Left forelimb (tissue), 1 donor: ENCODE measurements around the gene PTPRD.

Experiments used
- DNase-seq: peaks from one replicate; pipeline ENCODE4 v3.0.0-alpha.2; 2018; ENCODE audit warnings: low spot score

The PTPRD gene

GRCh38 chr9:10052181-10052580 lies 560.6 kb downstream of the PTPRD start:
- no peak for DNase-seq

- DNase-seq: no peak
These were observed 562.8 kb downstream of the PTPRD start for GRCh38 chr9:10050016-10050415.

DNA sequence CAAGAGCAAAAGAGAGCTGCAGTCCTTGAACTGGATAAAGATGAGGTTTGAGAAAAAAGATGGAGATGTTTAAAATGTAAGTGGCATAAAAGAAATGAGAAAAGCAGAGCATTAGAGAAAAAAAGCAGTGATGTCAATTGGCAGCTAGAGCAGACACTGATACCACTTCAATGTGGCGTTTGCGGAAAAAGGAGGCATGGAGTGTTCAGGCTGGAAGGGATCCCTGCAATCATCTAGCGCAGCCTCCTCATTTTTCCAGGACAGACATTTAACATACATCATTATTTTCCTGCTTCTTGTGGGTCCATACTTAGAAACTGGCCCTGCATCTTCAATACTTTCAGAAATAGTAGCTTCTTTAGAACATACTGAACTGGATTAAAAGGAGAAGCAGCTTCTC lies 563.8 kb downstream of the PTPRD start:
- DNase-seq: no peak

DNA sequence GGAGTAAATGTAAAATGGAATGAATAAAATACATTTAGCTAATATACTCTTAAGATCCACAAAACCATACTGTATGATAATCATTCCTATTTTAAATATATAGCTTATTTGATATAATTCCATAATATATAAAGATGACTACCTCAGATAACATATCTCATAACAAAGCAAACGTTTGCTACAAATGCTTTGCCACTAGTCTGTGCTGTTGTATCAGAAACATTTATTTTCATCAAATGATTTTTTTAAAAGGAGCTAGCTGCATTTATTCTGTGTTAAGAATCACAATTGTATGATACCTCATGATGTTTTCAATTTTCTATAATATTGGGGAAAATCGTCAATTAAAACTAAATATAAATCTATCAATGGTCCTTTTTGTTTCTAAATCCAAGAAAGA lies 567.2 kb downstream of the PTPRD start:
- DNase-seq: no peak

DNA sequence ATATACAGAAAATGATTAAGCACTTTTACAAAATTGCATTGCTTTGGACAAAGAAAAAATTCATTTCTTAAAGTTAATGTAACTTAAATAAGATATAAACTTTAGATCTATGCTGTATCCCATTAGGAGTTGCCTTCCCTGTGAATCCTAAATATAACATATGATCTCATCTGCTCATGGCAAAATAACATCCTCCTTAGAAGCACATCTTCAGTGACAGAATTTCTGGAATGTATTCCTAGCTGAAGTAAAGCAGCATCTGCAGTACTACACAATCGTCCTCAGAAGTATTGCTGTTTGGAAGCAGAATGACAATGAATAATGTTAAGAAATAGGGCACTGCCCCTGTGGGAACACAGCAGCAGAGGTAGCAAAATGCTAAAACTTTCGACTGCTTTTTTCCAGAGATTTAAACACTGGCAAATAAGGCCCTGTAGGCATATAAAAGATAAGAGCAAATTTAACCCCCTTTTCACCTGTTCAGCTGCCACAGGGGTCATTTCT lies 571.0 kb downstream of the PTPRD start:
- no peak for DNase-seq

DNA sequence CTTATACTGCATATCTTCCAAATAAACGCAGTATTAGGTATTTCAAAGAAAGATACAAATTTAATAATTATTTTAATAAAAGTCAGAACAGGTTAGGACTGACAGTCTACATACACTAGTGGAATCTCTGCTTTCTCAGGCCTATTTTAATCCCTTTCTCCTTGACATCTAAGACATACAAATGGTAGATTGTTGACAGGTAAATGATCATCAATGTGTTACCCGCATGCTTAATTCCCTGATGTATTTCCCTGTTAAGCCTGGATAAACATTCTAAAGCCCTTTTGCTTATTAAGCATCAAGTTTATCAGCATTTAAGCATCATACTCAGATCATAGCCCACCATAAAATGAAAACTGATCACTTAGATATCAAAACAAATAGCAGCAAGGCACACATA lies 576.7 kb downstream of the PTPRD start:
- no peak for DNase-seq

DNA sequence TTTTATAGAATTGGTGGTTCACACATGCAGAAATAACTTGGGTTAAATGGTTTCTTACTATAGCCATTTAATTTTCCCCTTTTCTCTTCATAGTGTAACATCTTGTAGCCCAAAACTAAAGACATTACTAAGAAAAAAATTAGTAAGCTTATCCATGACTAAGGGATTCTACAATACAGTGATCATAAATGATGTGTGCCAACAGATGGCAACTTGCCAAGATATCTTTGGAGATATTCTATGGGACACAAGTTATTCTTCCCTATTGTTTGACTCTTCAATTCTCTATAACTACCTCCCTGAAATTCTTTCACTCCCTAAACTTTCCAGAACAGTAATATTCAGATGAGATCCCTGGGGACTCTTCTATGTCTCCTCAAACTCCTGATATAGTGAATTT lies 580.6 kb downstream of the PTPRD start:
- DNase-seq: no peak

- DNase-seq: no peak
These were observed 586.3 kb downstream of the PTPRD start for GRCh38 chr9:10026443-10026984.

GRCh38 chr9:10015755-10016154 lies 597.0 kb downstream of the PTPRD start:
- no peak for DNase-seq

GRCh38 chr9:10014889-10015288 lies 597.9 kb downstream of the PTPRD start:
- no peak for DNase-seq

GRCh38 chr9:10009401-10009800 lies 603.4 kb downstream of the PTPRD start:
- no peak for DNase-seq

DNA sequence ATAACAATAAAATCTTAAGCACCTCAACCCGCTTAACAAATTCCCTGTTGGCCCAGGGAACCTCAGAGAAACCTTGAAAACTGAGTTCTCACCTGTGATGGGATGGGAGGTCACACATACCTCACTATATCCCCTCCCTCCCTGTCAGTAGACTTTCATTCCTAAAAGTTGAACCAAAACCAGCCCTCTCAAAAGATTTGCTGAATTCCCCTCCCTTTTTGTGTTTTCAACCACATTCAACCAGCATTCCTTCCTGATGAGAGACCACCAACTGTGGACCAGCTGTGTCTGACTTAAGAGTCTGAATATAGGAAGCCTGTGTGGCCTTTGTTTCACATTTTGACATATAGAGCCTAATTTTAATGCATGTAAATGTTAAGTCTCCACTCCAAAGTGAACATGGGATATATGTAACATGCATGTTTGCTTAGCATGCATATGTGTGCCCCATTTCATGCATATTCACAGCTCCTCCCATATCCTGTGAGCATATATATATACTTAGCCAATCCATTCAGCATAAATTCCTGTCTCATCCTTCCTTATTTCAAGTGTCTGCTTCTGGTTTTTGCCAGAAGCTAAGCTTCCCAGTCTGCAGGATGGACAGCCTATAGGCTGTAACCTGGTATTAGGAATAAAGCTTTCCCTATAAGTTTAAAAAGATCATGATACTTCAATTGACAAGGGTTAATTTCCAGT lies 604.6 kb downstream of the PTPRD start:
- DNase-seq: no peak

DNA sequence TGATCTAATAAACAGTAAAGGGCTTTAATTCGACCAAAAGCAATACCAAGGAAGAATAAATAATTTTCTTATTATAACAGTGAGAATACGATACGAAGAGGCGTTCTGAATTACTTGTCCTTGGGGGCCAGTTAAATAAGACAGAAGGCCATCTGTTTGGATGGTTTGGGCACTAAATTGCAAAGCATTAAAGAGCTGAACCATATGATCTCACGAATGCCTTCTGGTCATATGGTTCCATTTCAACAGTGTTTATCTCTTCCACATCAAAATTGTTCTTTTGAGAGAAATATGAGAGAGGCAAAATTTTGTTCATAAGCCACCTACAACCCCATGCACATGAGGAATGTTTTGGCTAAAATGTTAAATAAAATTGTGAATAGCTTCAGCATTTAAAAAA lies 605.4 kb downstream of the PTPRD start:
- no peak for DNase-seq

GRCh38 chr9:10005206-10005605 lies 607.6 kb downstream of the PTPRD start:
- DNase-seq: no peak

GRCh38 chr9:10003047-10003446 lies 609.8 kb downstream of the PTPRD start:
- no peak for DNase-seq

- DNase-seq: no peak
These were observed 612.1 kb downstream of the PTPRD start for GRCh38 chr9:10000669-10001068.

DNA sequence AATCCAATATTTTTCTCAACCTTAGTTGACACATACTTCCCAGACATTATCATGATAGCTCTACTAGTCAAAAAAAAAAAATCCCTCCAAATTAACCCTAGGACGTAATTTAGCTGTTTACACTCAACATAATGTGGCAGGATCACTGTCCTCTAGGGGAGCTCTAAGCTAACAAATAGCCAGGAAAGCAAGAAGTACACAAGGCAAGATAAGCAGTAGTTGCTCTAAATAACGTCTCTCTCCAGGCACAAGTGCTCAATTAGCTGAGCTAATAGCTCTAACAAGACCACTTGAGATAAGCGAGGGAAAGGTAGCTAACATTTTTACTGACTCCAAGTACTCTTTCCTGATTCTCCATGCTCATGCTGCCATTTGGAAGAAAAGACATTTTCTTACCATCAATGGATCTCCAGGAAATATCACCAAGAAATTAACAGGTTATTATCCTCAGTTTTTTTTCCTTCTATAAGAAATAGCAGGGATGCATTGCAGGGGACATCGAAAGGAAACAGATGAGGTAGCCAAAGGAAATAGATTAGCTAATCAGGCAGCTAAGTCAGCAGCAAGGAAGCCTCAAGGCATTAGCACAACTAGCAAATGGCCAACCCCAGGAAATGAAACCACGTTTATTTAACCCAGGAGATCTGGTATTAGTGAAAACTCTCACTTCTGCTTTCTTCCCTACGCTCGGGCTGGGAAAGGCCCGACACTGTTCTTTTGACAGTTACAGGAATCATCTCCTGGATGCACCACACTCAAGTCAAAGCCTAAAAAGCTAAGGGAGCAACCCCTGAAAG lies 614.1 kb downstream of the PTPRD start:
- DNase-seq: no peak

GRCh38 chr9:9997585-9997984 lies 615.2 kb downstream of the PTPRD start:
- DNase-seq: no peak

DNA sequence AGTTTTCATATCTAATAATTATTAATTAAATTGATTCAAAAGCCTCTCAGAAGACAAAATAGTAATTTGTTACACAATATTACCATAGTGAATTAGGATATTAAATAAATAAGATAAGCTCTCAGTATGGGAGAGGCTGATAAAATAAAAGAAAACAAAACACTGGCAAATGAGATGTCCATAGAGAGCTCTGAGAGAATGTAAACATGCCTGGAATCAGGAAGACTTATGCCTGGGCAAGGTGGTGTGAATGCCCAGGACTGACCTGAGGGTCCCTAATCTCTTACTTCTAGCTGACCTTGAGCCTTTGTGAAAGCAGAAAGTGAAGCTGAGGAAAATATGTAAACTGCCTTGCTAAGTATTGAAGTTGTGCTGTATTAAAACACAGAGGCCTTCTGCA lies 616.5 kb downstream of the PTPRD start:
- DNase-seq: no peak

DNA sequence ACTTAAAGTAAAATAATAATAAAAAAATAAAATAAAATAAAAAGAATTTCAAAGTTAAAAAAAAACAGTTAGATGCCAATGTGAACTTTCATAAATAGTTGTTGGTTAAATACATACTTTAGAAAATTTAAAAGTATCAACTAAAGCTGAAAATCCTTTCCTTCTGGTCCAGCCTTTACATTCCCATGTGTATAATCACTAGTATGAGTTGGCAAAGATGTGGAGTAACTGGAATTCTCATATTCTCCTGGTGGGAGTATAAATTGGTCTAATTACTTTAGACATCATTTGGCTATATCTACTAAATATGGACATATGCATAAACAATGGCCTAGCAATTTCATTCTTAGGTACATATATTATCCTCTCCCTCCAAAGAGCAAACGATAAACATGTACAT lies 619.9 kb downstream of the PTPRD start:
- no peak for DNase-seq

DNA sequence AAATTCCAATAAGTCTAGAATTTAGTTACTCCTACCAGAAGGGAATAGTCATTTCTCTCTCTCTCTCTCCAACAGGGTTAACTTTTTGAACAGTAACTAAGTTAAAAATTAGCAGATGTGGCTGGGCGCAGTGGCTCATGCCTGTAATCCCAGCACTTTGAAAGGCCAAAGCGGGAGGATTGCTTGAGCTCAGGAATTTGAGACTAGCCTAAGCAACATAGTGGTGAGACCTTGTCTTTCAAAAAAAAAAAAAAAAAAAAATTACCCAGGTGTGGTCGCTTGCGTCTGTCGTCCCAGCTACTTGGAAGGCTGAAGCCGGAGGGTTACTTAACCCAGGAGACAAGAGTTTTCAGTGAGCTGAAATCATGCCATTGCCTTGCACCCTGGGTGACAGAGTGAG lies 639.7 kb downstream of the PTPRD start:
- DNase-seq: no peak

GRCh38 chr9:9970514-9970913 lies 642.3 kb downstream of the PTPRD start:
- DNase-seq: no peak

DNA sequence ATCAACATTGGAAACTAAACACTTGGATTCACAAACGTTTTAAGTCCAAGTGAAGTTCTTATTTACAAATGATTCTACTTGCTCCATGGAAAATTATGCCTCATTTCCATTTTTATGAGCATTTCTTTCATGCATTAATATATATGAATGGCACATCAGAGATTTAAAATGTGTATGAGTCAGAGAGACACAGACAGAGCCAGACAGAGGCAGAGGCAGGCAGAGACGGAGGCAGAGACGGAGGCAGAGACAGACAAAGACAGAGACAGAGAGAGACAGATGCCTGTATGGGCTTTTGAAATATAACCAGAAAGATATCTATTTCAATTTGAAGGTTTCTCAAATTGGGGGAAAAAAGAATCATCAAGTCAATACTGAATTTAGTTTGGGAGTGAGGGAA lies 649.0 kb downstream of the PTPRD start:
- no peak for DNase-seq
